ENCODE measurements around the gene NTN5. TPM values are rescaled to one million over a fixed set of nuclear protein-coding genes. Genes with fewer than 3 reads are reported as not detected.

The NTN5 gene
- total and polyA plus RNA-seq, 10 donors = 0.30 to 2.1 (median 0.74) TPM; not detected in 1

GRCh38 chr19:48624791-48625723 is 47.8 kb downstream of the NTN5 start:
- peak; percentile 84 for DNase-seq
- no peaks in the 10 kb centered on the region for H3K9me3 ChIP-seq
- intact Hi-C loops (cut with DNase I; ENCODE audit: low total_unique reads) = no loop called here
- TF ChIP-seq CTCF (IDR thresholded peaks at IDR 0.05 in 8 of 11, conservative IDR thresholded peaks at IDR 0.05 in 3 of 11) = no peak
- TF ChIP-seq POLR2A (IDR thresholded peaks at IDR 0.05) = no peak
- no peak for TF ChIP-seq POLR2AphosphoS5 (IDR thresholded peaks at IDR 0.05)
- peak overlapping the region in 6 of 8 donors; percentile 64 to 96 (median 85) for H3K27ac ChIP-seq
- 73 to 82% (median 78%) methylated on average over 23 to 24 of the region's 24 CpGs for WGBS, 5 donors
- H3K4me3 ChIP-seq = peak overlapping the region in 3 of 8 donors; percentile 29 to 67 (median 39)
- H3K27me3 ChIP-seq (replicated peaks in 1 of 7) = no peaks in the 10 kb centered on the region
- peaks cover 0 to 72% (median 20%) of the 10 kb centered on the region in 6 donors for H3K36me3 ChIP-seq
- H3K4me1 ChIP-seq = peaks cover 18 to 96% (median 43%) of the 10 kb centered on the region in 6 donors

DNA sequence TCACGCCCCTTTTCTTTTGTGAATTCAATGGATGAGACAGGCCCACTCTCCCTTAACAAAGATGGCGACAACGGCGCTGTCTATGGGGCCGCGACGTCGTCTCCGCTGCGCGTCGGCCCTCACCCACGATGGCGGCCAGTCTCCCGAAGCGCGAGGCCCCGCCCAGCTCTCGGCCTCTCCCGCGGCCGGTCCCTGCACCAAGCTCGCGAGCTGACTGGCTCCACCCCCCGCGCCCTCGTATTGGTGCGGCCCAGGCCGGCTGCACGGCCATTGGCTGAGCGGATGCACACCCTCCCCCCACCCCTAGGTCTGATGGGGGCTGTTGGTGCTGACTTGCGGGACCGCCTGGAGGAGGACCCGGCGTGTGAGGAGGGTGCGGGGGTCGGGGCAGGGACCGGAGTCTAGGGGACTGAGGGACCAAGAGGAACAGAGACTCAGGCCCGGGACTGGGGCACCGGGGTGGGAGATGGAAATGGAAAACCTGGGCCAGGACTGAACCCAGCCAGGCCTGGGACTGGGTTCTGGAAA is 48.7 kb downstream of the NTN5 start:
- Histone ChIP-seq H3K4me3 (peak overlapping the region in 7 of 8 donors; percentile 15 to 67 (median 36)), H3K4me1 (peaks cover 18 to 93% (median 45%) of the 10 kb centered on the region in 6 donors), H3K27me3 (replicated peaks in 1 of 7) (no peaks in the 10 kb centered on the region), H3K9me3 (no peaks in the 10 kb centered on the region), H3K36me3 (peaks cover 0 to 63% (median 11%) of the 10 kb centered on the region in 6 donors), H3K27ac (peak overlapping the region; percentile 32 to 96 (median 76))
- TF ChIP-seq CTCF (IDR thresholded peaks at IDR 0.05 in 8 of 11, conservative IDR thresholded peaks at IDR 0.05 in 3 of 11) (peak in 1 of 11 experiments; percentile 10), POLR2A (IDR thresholded peaks at IDR 0.05) (no peak), POLR2AphosphoS5 (IDR thresholded peaks at IDR 0.05) (peak; percentile 63 to 89 (median 79))
- intact Hi-C loops (cut with DNase I; ENCODE audit: low total_unique reads) = no loop called here
- peak; percentile 100 for DNase-seq
- WGBS, 5 donors = 0 to 2% (median 1%) methylated on average over 14 to 40 of the region's 40 CpGs

- H3K27ac ChIP-seq = peak overlapping the region in 7 of 8 donors; percentile 64 to 96 (median 78)
- H3K9me3 ChIP-seq = no peaks in the 10 kb centered on the region
- no peak for DNase-seq
- no peaks in the 10 kb centered on the region for H3K27me3 ChIP-seq (replicated peaks in 1 of 7)
- H3K4me3 ChIP-seq = peak overlapping the region in 6 of 8 donors; percentile 21 to 67 (median 38)
- peaks cover 0 to 58% (median 9%) of the 10 kb centered on the region in 6 donors for H3K36me3 ChIP-seq
- 42 to 47% (median 43%) methylated on average over 8 of the region's 8 CpGs for WGBS, 5 donors
- no peak for TF ChIP-seq POLR2A (IDR thresholded peaks at IDR 0.05)
- no peak for TF ChIP-seq CTCF (IDR thresholded peaks at IDR 0.05 in 8 of 11, conservative IDR thresholded peaks at IDR 0.05 in 3 of 11)
- TF ChIP-seq POLR2AphosphoS5 (IDR thresholded peaks at IDR 0.05) = no peak
- peaks cover 18 to 90% (median 47%) of the 10 kb centered on the region in 6 donors for H3K4me1 ChIP-seq
- intact Hi-C loops (cut with DNase I; ENCODE audit: low total_unique reads) = no loop called here
These were observed 49.2 kb downstream of the NTN5 start for GRCh38 chr19:48623556-48624066.
